RKO (cell line): ENCODE results near the gene KLF13.

Experiments
- DNase-seq: peaks from one replicate; pipeline ENCODE4 v3.0.0-alpha.2; 2016; ENCODE audit warnings: low spot score

The KLF13 gene

DNA sequence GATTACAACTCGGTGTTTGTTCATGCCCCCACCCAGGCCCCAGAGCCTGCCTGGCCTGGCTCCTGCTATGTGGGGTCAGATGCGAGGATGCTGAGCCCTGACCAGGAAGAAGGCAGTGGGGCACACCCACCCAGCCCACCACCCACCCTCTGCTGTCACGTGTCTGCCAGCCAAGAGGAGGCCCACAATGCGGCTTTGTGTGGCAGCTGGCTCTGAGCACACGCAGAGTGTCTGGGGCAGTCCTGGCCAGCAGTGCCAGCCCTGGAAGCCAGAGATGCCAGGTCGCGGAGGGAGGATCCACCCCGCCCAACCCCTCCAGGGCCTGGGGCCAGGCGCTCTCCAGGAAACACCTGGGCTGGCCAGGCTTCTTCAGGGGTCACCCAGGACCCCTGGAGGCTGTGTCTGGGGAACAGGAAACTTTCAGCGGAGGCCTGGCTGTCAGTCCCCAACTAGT, 26.4 kb upstream of the KLF13 start:
- no peak for DNase-seq

DNA sequence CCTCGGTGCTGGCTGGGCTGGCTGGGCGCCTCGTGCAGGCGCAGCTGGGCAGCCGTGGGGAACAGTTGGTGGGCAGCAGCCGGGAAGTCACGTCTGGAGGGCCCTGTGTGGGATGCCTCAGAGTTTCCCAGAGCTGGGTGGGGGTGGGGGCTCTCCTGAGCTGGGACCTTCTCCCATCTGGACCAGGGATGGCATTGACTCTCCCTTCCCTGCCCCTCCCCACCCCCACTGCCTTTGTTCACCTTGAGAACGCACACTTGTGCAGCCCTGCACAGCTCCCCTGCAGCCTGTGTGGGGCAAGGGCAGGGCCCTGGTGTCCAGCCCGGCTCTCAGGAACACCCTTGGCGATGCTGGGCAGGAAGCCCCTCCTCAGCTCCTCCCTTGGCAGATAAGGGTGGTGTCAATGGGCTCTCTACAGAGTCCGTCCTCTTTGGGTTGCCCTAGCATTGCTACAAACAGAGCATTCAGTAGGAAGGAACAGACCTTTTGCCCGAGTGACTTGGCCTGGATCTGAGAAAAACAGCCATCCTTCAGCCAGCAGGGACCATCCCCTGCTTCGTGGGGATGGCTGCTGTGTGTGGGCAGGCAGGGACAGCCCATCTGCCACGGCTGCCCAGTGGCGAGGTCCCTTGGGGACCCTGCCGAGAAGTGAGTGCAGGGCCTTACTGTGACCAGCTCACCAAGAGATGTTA, 25.5 kb upstream of the KLF13 start:
- no peak for DNase-seq

DNA sequence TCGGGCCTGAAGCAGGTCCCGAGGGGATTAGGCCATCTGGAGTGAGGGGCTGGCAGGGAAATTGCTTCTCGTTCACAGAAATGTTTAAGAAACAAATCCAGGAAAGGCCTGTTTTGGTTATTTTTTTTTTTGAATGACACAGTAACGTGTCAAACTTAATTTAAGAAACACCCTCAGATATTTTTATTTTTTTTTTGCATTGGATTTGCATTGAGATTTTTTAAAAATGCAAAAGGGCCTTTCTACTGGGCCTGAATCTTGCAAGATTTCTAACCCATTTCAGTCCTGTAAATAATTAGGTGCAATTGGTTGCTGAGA, 25.0 kb upstream of the KLF13 start:
- DNase-seq, result no peak

DNA sequence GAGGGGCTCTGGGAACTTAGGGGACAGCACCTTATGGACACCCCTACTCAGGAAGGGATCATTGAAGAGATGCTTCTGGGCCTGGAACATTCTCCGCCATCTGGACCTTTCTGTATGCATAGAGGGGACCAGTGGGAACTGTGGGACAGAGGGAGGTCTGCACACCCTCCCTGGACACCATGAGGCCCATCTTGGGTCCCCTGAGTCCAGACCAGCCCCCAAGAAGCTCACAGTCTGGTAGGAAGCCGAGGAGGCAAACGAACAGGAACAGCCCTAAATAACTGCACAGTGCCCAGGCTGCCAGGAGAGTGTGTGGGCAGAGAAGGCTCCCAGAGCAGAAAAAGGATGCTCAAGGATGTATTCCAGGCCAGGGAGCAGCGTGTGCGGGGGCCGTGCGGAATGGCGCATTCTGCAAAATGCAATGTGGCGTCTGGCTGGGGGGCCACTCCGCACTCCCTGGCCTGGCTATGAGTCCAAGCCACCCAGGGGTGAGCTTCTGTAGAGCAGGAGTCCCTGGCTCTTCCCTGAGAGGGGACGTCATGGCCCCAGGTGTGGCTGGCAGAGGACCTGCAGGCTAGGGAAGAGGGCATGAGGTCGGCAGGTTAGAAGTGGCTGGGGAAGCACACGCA, 24.5 kb upstream of the KLF13 start:
- DNase-seq, result no peak

DNA sequence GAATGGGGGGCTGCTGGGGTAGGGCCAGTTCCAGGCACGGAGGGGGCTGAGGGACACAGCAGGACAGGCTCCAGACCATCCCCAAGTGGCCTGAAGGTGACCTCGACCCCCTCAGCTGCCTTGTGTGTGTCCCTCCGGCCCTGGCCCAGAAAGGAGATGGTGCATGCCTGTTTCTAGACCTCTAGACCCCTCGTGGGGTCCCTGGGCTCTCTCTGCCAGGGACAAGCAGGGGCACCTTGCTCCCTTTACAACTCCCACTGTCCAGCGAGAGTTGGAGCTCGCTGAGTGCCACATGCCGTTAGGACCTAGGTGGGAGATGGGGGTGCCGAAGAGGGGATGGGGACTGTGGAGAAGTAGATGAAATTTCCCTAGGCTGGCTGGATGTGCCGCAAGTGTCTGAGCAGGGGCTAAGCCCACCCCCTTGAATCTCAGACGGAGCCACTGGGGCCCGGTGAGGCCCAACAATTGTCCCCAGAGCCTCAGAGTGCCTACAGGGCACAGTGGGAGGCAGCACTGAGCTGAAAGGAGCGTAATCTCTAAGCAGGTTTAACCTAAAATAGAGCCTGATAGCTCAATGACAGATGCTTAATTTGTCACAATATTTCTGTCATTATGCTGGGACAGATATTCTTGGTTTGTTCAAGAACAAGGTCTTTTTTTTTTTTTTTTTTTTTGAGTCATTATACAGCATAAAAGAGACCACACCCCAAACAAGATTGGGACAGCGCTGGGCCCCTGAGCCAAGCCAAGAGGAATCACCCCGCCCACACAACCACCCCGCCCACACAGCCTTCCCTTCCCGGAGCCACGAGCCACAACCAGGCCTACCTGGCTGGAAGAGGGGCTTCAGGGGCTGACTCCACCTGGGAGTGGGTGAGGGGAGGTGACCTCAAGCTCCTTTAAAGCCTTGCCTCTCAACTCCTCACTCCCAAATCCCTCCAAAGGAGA, 23.6 kb upstream of the KLF13 start:
- DNase-seq, result no peak

DNA sequence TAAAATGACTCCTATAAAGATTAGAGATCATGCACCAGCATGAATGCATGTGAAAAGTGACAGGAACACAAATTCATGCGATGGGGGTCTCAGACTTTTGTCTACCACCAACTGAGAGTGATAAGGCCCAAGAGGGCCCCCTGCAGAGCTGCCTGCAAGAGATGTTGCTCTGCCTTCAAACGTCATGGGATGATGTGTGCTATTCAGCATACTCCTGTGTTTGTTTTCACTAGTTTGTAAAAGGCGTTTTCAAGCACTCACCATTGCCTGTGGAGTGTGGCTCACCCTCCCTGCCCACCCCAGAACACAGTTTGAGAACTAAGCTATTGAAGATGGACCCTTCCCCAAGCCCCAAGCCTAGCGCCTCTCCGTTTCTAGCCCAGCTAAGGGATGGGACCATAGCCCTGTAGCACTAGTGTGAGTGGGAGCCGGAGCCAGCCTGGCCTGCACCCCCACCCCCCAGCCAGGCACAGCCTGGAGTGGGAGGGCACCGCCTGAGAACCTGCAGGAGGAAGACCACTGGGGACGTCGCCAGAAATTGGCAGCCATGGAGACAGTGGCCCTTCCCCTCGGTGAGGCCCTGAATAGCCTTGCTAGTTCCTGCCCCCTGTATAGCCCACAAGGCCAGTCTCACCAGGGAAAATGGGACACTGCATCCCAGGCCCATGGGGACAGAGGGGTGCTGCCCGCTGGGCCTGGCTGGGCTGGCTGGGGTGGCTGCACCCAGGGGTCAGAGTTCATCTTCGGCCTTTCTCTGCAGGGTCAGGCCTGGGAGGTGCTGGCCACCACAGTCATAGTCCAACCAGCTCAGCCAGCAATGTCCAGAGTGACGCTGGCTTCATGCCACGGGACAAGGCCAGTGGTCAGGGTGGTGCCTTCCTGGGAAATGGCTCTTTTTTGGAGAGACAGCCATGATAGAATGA, 22.6 kb upstream of the KLF13 start:
- no peak for DNase-seq

DNA sequence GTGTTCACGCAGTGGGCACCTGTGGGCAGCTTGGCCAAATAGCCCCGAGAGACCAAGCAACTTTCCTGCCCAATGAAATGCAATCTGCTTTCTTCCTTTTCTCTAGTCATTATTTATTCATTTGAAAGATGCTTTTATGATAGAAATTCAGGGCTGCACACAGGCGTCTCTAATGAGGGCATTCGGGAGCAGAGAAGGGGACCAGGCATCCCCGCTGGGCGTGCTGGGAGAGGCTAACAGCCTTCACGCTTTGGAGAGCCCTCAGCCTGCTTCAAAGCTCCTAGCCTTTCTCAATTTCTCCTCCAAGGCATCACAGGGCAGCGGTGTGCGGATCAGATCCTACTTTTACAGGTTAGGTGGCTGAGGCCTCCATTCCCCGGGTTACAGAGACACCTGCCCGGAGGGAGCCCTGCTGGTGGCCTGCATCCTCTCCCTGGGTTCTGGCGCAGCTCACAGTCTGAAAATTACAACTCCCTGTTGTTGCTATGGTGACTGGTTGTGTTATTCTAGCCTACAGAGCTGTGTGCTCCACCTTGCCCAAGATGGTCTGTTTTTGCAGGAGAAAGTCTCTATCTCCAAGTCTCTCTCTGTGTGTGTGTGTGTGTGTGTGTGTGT, 21.8 kb upstream of the KLF13 start:
- no peak for DNase-seq

DNA sequence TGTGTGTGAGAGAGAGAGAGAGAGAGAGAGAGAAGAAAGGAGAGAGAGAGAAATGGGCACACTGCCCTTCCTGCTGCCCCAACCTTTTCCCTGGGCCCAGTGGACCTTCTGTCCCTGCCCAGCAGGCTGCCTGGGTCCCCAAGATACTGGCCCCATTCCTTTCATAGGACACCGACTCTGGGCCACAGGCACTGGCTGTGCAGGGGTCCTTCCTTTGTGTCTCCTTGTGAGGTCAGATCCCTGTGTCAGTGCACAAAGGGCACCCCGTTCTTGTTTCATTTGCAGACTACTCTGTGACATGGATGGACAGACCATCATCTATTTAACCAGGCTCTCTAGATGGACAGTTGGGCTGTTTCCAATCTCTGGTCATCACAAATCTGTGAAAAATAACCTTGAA, 21.3 kb upstream of the KLF13 start:
- DNase-seq, result no peak

DNA sequence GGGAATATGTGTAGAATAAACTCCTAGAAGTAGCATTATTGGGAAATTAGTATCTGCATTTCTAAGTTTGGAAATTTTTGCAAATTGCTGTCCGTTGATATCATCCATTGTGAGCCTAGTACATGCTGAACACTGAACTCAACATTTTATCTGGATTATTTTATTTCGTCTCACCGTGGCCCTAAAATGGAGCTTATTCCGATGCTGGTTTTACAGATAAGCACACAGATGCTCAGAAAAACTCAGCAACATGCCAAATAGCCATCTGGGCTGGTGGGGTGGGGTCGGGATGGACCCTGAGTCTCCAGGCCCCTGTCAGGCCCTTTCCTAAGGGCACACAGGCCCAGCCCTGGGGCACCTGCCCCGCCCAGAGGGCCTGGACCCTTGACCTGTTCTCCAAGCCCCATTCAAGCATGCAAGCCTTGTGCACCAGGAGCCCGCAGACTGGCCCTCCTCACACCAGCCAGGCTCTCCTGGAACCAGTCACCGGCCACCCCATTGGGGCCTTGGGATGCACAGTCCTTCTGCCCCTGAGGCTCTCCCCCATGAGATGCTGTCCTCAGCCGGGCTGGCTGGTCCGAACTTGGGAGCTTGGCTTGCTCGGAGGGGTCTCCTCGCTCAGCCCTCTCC, 20.7 kb upstream of the KLF13 start:
- no peak for DNase-seq

DNA sequence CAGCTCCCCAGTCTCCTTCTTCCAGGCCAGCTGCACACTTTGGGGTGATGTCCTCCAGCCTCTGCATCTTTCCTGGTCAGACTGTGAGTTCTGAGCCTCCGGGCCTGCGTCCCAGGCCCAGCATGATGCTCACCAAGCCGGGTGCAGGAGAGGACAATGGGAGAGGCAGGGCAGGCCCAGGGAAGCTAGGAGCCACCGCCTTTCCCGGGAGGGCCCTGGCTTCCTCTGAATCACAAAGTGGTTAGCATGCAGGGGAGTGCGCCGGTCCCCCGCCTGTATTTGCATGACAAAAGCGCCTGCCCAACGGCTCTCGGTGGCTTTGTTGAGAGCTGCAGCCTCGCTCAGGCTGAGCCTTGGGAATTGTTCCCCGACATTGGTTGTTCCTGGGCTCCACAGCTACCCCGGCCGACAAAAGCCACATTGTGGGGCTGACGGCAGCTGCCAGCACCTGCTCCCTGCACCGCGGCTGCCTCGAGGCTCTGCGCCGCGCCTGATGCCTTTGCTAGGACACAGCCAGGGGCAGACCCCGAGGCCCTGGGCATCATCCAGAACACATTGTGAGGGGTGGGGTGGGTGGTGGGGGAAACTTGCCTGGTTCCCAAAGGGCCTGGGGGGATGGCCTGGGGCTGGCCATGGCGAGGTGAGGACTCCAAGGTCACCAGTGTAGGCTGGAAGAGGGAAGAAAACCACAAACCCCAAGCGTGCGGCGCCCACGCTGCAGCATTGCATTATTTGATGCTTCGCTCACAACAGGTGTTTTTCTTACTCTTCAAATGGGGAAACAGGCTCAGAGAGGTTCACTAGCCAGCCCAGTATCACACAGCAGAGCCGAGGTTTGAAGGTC, 20.0 kb upstream of the KLF13 start:
- no peak for DNase-seq

DNA sequence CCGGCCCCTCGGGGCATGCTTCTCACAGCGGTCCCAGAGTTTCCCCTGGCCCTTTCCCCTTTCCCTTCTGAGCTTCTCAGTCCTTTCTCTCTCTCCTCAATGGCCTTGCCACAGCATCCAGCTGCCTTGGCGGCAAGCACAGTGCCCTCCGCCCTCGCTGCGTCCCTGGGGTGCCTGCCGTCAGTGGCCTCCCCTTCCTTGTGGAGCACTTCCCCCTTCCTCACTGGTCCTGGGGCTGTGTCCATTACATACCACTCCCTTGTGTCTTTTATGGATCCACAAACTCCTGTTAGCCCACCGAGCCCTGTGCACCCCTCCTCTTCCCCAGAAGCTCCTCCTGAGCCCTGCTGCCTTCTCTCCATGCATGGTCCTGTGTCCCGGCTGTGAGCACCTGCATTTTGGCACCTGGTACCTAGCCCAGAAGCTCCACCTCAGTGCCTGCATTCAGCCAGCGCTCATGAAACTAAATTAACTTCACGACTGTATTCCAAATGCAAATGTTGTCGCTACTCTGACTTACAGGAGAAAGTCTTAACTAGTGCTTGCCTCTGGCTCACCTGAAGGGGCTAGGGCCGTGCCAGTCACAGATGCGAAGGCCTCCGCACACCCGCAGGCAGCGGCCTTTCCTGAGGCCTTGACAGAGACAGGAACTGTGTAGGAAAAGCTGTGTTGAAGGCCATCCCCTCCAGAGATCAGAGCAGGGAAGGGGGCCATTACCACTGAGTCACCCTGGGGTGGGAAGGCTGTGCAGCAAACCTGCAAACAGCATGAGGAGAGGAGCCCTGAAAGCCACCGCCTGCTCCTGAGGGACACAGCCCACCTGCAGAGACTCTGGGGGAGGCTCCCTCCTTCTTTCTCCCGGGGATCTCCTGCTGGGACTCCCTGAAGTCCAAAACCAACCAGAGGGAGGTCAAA, 19.1 kb upstream of the KLF13 start:
- no peak for DNase-seq

DNA sequence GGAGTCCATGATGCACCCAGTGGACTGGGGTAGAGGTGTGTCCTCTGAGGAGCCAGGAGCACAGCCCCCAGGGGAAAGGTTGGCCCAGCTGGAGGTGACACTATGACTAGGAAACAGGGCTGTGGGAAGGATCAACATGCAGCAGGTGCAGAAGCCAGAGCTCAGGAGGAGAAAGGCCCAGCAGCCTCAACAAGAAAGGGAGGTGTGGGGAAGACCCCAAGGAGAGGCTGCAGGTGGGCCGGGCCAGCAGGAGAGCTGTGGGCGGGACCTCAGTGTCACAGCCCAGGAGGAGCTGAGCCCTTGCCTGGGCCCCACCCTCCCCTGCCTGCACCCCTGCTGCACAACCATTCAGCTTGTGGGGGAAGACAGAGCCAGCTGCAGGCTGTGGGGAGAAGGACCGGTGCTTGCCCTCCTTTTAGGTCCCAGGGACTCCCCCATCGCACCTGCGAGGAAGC, 18.4 kb upstream of the KLF13 start:
- no peak for DNase-seq

DNA sequence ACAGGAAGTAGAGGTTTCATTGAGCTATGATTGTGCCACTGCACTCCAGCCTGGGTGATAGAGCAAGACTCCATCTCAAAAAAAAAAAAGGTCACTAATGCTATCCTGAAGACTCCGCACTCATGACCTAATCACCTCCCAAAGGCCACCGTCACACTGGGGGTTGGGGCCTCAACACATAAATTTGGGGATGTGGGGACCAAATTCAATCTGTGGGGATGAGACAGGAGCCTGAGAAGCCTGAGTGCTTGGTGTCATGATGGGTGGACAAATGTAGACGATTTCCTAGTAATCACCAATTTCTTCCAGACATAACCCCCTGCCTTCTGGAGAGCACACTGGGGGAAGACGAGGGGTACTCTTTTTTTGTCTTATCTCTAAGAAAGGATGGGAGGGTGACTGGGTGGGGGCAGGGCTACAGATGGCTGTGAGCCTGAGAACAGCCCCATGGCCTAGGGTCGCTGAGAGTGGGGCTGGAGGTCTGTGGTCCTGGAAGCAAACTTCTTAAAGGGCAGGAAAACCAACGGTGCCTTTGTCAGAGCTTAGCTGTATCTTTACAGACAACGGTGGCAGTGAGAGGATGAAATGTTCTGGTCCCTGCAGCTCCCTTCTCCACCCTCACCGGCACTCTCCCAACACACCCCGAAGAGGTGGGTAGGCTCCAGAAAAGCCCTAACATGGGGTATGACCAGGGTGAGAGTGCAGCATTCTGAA, 16.6 kb upstream of the KLF13 start:
- DNase-seq, result no peak

DNA sequence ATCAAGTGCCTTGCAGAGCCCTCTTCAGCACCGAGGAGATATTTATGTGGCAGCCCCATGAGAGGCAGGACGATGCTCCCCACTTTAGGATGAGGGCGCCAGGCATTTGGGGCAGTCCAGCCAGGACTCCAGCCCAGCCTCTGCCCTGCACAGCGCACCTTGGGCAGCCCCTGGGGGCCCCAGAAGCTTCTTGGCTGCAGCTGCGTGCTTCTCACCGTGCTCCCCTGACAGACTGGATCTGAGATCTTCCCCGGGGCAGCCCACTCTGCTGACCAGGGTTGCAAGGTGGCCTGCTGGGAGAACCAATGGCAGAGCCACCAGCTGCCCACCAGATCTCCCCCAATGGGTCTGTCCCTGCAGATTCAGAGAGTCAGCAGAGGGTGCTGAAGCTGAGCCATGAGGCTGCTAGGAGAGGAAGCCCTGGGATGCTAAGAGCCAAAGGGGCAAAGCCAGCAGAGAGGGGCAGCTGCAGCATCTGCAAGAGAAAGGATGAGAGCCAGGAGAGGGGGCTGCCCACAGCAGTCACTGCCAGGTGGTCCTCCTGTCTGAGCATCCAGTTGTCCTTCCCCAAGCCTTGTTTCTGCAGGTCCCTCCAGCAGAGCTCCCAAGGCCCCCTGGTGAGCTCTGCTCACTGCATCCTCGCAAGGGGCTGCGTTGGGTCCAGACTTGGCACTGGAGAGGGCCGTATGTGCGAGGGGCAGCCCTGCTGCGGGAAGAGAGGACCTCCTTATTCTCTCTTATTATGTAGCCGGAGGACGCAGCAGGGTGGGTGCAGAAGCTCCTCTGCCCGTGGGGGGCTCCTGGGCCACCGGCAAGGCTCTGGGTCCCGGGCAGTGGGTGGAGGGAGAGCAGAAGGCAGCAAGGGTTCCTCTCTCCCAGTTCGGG, 14.7 kb upstream of the KLF13 start:
- no peak for DNase-seq

DNA sequence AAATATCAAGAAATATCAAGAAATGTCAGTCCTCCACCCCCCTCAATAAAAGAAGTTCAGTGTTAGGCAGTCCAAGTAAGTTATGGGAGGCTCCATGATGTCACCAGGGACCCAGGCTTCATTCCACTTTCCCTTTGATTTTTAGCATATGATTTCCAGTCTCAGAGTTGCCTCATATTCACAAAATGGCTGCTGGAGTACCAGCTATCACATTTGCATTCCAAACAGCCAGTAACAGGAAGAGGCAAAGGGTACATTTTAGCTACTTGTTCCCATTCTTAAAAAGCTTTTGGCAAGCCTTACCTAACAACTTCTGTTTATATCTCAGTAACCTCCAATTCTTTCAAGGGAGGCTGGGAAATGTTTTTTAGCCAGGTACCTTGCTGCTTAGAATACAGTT, 13.4 kb upstream of the KLF13 start:
- DNase-seq, result no peak

DNA sequence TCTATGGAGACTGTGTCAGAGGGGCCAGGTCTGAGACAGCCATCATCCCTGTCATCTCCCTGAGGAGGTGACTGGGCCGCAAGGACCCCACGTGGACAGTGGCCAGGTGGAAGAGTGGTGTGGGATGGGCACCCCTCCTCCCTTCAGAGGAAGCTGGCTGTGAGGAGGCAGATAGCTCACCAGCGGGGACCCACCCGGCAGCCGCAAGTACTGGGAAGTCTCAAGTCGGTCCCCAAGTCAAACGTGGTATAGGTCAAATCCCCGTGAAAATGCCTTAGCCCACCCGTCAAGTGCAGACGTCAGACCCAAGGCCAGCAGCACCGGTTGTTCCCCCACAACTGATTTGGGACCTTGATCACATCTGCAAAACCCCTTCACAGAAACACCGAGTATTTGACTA, 12.3 kb upstream of the KLF13 start:
- DNase-seq, result no peak

DNA sequence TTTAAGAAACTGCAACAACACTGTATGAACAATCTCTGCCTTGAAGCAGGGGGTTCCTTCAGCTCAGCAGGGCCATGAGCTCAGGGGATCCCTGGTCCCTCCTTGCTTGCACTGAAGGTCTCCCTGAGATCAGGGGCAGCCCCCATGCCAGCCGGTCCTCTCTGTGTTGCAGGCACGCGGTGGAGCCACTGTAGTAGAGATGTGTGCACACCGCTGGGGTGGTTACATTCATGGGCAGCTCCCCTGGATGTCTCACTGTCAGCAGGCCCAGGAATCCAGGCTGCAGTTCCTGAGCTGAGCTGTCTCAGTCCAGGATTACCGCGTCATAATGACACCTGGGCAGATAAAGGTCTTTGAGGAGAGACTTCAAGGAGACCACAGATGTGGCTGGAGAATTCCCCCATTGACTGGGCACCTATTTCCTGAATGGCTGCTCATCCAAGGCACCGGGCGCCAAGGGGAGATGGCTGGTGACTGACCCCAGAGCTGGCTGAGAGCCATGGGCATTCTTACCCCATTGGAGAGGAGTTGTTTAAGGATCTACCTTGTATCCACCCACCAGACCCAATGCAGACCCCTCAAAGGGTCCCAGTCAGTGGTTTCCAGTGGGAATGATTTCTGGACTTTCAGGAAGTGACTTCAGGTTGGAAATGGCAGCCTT, 10.4 kb upstream of the KLF13 start:
- no peak for DNase-seq
